Measurements from ENCODE around the gene TRIM14. TPM values are rescaled to one million over a fixed set of nuclear protein-coding genes. Genes with fewer than 3 reads are reported as not detected.

The TRIM14 gene
- total RNA-seq, 3 donors from 2014 or later (not counting 1 experiment from before 2014, with no cell fraction given), result 45.1 to 66.5 (median 65.3) TPM

GRCh38 chr9:98140503-98140902, 21.5 kb upstream of the TRIM14 start:
- DNase-seq, result no peak
- H3K27me3 Mint-ChIP-seq (ENCODE audit: low read depth in 2 of 2), result no peaks in the 10 kb centered on the region
- no peaks in the 10 kb centered on the region for H3K27me3 ChIP-seq (ENCODE audit: control insufficient read depth, insufficient read depth, low read length)
- H3K36me3 ChIP-seq (ENCODE audit: control insufficient read depth, insufficient read depth, low read length), result no peaks in the 10 kb centered on the region
- no peak overlapping the region for H3K4me3 Mint-ChIP-seq
- intact Hi-C loops (cut with micrococcal nuclease), result no loop called here
- 94% methylated on average over 5 of the region's 5 CpGs for WGBS (ENCODE audit: insufficient coverage)
- H3K36me3 Mint-ChIP-seq, result no peaks in the 10 kb centered on the region
- H3K4me1 ChIP-seq (ENCODE audit: control insufficient read depth, insufficient read depth, low read length), result no peaks in the 10 kb centered on the region
- no peak for TF ChIP-seq CTCF (IDR thresholded peaks at IDR 0.05)
- no peak overlapping the region for H3K4me3 ChIP-seq (ENCODE audit: low read length)
- H3K4me1 Mint-ChIP-seq, result peaks cover 0 to 4% of the 10 kb centered on the region in 2 donors
- H3K9me3 ChIP-seq (ENCODE audit: control insufficient read depth, insufficient read depth, low read length), result no peaks in the 10 kb centered on the region
- no peak overlapping the region for H3K27ac ChIP-seq (ENCODE audit: low read length)
- no peak overlapping the region for H3K27ac Mint-ChIP-seq
- no peaks in the 10 kb centered on the region for H3K9me3 Mint-ChIP-seq
- no peak for ATAC-seq

GRCh38 chr9:98136489-98136888, 17.5 kb upstream of the TRIM14 start:
- no peaks in the 10 kb centered on the region for H3K9me3 ChIP-seq (ENCODE audit: control insufficient read depth, insufficient read depth, low read length)
- no peak for DNase-seq

GRCh38 chr9:98135938-98136337, 16.9 kb upstream of the TRIM14 start:
- 94% methylated on average over 7 of the region's 7 CpGs for WGBS (ENCODE audit: insufficient coverage)
- no peaks in the 10 kb centered on the region for H3K9me3 Mint-ChIP-seq
- no peaks in the 10 kb centered on the region for H3K36me3 ChIP-seq (ENCODE audit: control insufficient read depth, insufficient read depth, low read length)
- no peaks in the 10 kb centered on the region for H3K27me3 ChIP-seq (ENCODE audit: control insufficient read depth, insufficient read depth, low read length)
- H3K4me3 Mint-ChIP-seq, result no peak overlapping the region
- no peaks in the 10 kb centered on the region for H3K36me3 Mint-ChIP-seq
- peaks cover 0 to 4% of the 10 kb centered on the region in 2 donors for H3K4me1 Mint-ChIP-seq
- H3K4me1 ChIP-seq (ENCODE audit: control insufficient read depth, insufficient read depth, low read length), result no peaks in the 10 kb centered on the region
- H3K27ac Mint-ChIP-seq, result no peak overlapping the region
- no peak overlapping the region for H3K27ac ChIP-seq (ENCODE audit: low read length)
- TF ChIP-seq CTCF (IDR thresholded peaks at IDR 0.05), result no peak
- H3K9me3 ChIP-seq (ENCODE audit: control insufficient read depth, insufficient read depth, low read length), result no peaks in the 10 kb centered on the region
- no peak for DNase-seq
- intact Hi-C loops (cut with micrococcal nuclease), result no loop called here
- no peak for ATAC-seq
- no peak overlapping the region for H3K4me3 ChIP-seq (ENCODE audit: low read length)
- H3K27me3 Mint-ChIP-seq (ENCODE audit: low read depth in 2 of 2), result no peaks in the 10 kb centered on the region

More at GRCh38 chr9:98136489-98136888, 17.5 kb upstream of the TRIM14 start:
- no peaks in the 10 kb centered on the region for H3K27me3 ChIP-seq (ENCODE audit: control insufficient read depth, insufficient read depth, low read length)
- no peaks in the 10 kb centered on the region for H3K36me3 ChIP-seq (ENCODE audit: control insufficient read depth, insufficient read depth, low read length)
- no peak for ATAC-seq
- no peak overlapping the region for H3K27ac ChIP-seq (ENCODE audit: low read length)
- Mint-ChIP-seq H3K27ac (no peak overlapping the region), H3K36me3 (no peaks in the 10 kb centered on the region), H3K27me3 (ENCODE audit: low read depth in 2 of 2) (no peaks in the 10 kb centered on the region), H3K9me3 (no peaks in the 10 kb centered on the region), H3K4me1 (peaks cover 0 to 4% of the 10 kb centered on the region in 2 donors), H3K4me3 (no peak overlapping the region)
- H3K4me1 ChIP-seq (ENCODE audit: control insufficient read depth, insufficient read depth, low read length), result no peaks in the 10 kb centered on the region
- TF ChIP-seq CTCF (IDR thresholded peaks at IDR 0.05), result no peak
- no peak overlapping the region for H3K4me3 ChIP-seq (ENCODE audit: low read length)
- intact Hi-C loops (cut with micrococcal nuclease), result no loop called here

GRCh38 chr9:98135558-98135934, 16.5 kb upstream of the TRIM14 start:
- 96% methylated on average over 4 of the region's 4 CpGs for WGBS (ENCODE audit: insufficient coverage)
- TF ChIP-seq CTCF (IDR thresholded peaks at IDR 0.05), result no peak
- no peaks in the 10 kb centered on the region for H3K9me3 ChIP-seq (ENCODE audit: control insufficient read depth, insufficient read depth, low read length)
- Mint-ChIP-seq H3K9me3 (no peaks in the 10 kb centered on the region), H3K4me1 (peaks cover 0 to 4% of the 10 kb centered on the region in 2 donors), H3K27me3 (ENCODE audit: low read depth in 2 of 2) (no peaks in the 10 kb centered on the region), H3K27ac (no peak overlapping the region), H3K4me3 (no peak overlapping the region), H3K36me3 (no peaks in the 10 kb centered on the region)
- intact Hi-C loops (cut with micrococcal nuclease), result no loop called here
- no peak overlapping the region for H3K27ac ChIP-seq (ENCODE audit: low read length)
- no peak for ATAC-seq
- H3K4me3 ChIP-seq (ENCODE audit: low read length), result no peak overlapping the region
- no peaks in the 10 kb centered on the region for H3K27me3 ChIP-seq (ENCODE audit: control insufficient read depth, insufficient read depth, low read length)
- H3K36me3 ChIP-seq (ENCODE audit: control insufficient read depth, insufficient read depth, low read length), result no peaks in the 10 kb centered on the region
- no peaks in the 10 kb centered on the region for H3K4me1 ChIP-seq (ENCODE audit: control insufficient read depth, insufficient read depth, low read length)
- no peak for DNase-seq
